Sigmoid colon (tissue), 7 donors: ENCODE results near the gene GJD2. TPM values are rescaled to one million over a fixed set of nuclear protein-coding genes. Genes with fewer than 3 reads are reported as not detected.

Source experiments
- DNase-seq: peaks from one replicate; pipeline ENCODE4 v3.0.0-alpha.2; 2019
- H3K27ac ChIP-seq, 4 donors: fragments of 200-600 bp; sonication (generic); one replicate each; pipeline ENCODE4 v1.5.1; 2016 to 2019; ENCODE audit warnings: mild to moderate bottlenecking in 1 of 4
- H3K27me3 ChIP-seq, 3 donors: fragments of 200-600 bp; sonication (generic); one replicate each; pipeline ENCODE4 v1.5.1; 2019; ENCODE audit warnings: mild to moderate bottlenecking in 1 of 3
- H3K36me3 ChIP-seq, 4 donors: fragments of 200-600 bp; sonication (generic); one replicate each; pipeline ENCODE4 v1.5.1; 2016 to 2019
- H3K4me1 ChIP-seq, 4 donors: fragments of 200-600 bp; sonication (generic); one replicate each; pipeline ENCODE4 v1.5.1; 2017 to 2019
- H3K4me3 ChIP-seq, 4 donors: fragments of 200-600 bp; sonication (generic); one replicate each; pipeline ENCODE4 v1.5.1; 2017 to 2019; ENCODE audit warnings: mild to moderate bottlenecking in 2 of 4, moderate library complexity in 1 of 4
- H3K9me3 ChIP-seq, 4 donors: fragments of 200-600 bp in 3 of 4; sonication (generic) in 3 of 4; one replicate each; pipeline versions ENCODE4 v1.5.1 to v1.6.1; 2013 to 2019
- EP300 ChIP-seq, 4 donors: sonication (generic); formaldehyde crosslinking; IDR thresholded peaks; one replicate each; pipeline ENCODE4 v1.6.1; 2017; ENCODE audit warnings: antibody characterized with exemption in 4 of 4
- POLR2A ChIP-seq, 2 donors: fragments of 450-650 bp; IDR thresholded peaks; one replicate each; pipeline ENCODE4 v1.6.1; 2016; ENCODE audit warnings: antibody characterized with exemption in 2 of 2, mild to moderate bottlenecking in 2 of 2, moderate library complexity in 2 of 2
- POLR2AphosphoS5 ChIP-seq, 4 donors: sonication (generic); formaldehyde crosslinking; IDR thresholded peaks; one replicate each; pipeline ENCODE4 v1.6.1; 2017; ENCODE audit warnings: antibody characterized with exemption in 4 of 4
- WGBS, 2 donors: extraction: QIAGEN DNeasy Blood & Tissue Kit; methylation state at CpG; one replicate each; pipeline ENCODE4 v1.1.7; 2013; 5-methylcytosine and 5-hydroxymethylcytosine counted together
- intact Hi-C: fragments of 100-400 bp; cut with DNase I; formaldehyde crosslinking; loops from one replicate; pipeline ENCODE4 v1.15.1; 2023
- polyA plus RNA-seq, 3 donors: library from polyadenylated mRNA; stranded (reverse); fragments of 200-250 nt; gene quantifications; one replicate each; pipeline ENCODE4 v1.2.3, GENCODE V29; 2013
- total RNA-seq, 4 donors: library from RNA; depleted of rRNA; stranded (reverse); fragments of >200 nt; gene quantifications; one replicate each; pipeline ENCODE4 v1.1.0, GENCODE V29; 2016
- TF ChIP-seq, protein P1 (sequence below), 4 experiments: fragments of 450-650 bp in 3 of 4; fragments of 200-600 bp in 1 of 4; IDR thresholded peaks; one replicate each; pipeline ENCODE4 v1.5.1; 2016 to 2019; ENCODE audit warnings: antibody characterized with exemption in 4 of 4, mild to moderate bottlenecking in 3 of 4, moderate library complexity in 2 of 4
- donor health status: healthy with polysubstance abuse.
- donor health status: Bipolar disorder and iron deficiency.
- donor health status: healthy.

The GJD2 gene
- total and polyA plus RNA-seq, 7 donors: 0.28 TPM; not detected in 6

DNA sequence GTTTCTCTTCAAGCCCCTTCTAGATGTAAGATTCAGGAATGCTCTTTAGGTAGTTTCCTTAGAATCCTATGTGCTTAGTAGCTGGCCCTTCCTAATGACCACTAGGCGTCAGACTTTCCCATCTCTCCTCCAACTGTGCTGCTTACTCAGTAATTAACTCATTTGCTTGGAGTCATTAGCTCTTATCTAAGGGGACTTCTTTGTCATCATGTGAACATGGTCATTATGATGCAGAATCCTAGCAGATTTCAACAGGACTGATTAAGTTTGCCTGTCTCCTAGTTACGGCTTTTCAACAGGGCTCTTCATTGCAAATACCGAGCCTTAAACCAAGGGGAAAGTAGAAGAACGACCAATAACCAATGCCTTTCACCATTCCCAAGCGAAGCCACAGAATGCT lies 46.4 kb downstream of the GJD2 start:
- Histone ChIP-seq H3K27ac (no peak overlapping the region), H3K9me3 (no peaks in the 10 kb centered on the region), H3K27me3 (no peaks in the 10 kb centered on the region), H3K36me3 (no peaks in the 10 kb centered on the region), H3K4me3 (no peak overlapping the region), H3K4me1 (no peaks in the 10 kb centered on the region)
- no peak for DNase-seq
- TF ChIP-seq POLR2A (IDR thresholded peaks at IDR 0.05): no peak
- no peak for TF ChIP-seq EP300 (IDR thresholded peaks at IDR 0.05)
- TF ChIP-seq, protein P1, sequence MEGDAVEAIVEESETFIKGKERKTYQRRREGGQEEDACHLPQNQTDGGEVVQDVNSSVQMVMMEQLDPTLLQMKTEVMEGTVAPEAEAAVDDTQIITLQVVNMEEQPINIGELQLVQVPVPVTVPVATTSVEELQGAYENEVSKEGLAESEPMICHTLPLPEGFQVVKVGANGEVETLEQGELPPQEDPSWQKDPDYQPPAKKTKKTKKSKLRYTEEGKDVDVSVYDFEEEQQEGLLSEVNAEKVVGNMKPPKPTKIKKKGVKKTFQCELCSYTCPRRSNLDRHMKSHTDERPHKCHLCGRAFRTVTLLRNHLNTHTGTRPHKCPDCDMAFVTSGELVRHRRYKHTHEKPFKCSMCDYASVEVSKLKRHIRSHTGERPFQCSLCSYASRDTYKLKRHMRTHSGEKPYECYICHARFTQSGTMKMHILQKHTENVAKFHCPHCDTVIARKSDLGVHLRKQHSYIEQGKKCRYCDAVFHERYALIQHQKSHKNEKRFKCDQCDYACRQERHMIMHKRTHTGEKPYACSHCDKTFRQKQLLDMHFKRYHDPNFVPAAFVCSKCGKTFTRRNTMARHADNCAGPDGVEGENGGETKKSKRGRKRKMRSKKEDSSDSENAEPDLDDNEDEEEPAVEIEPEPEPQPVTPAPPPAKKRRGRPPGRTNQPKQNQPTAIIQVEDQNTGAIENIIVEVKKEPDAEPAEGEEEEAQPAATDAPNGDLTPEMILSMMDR (IDR thresholded peaks at IDR 0.05): peak in 3 of 4 experiments; percentile 15 to 51 (median 47)
- 44 to 65% methylated on average over 5 of the region's 5 CpGs for WGBS, 2 donors
- intact Hi-C loops: loop anchor here (5.0 kb wide), 1 partner anchor 214 kb away; no protein-coding TSS in a partner anchor

DNA sequence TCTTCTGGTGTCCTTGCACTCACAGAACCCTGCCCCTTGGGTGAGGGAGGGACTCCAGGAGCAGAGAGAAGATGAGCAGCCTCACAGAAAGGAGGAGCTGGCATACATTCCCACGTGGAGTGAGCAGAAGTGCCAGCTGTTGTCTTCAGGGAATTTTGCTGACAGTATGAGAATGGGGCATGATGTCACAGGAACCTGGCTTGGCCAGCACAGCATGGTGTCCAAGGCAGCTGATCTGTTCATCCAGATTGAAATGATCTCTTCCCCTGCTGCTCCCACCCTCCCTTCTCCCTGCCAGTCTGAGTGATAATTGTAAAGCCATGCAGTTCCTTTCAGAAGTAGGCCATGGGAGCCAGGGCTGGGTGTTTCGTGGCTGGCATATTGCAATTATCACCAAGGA lies 53.3 kb downstream of the GJD2 start:
- TF ChIP-seq, protein P1 (IDR thresholded peaks at IDR 0.05): no peak
- TF ChIP-seq POLR2AphosphoS5 (IDR thresholded peaks at IDR 0.05) (no peak), EP300 (IDR thresholded peaks at IDR 0.05) (no peak), POLR2A (IDR thresholded peaks at IDR 0.05) (no peak)
- 44 to 52% methylated on average over 2 of the region's 2 CpGs for WGBS, 2 donors
- peaks cover 0 to 5% (median 0%) of the 10 kb centered on the region in 4 donors for H3K4me1 ChIP-seq
- no peaks in the 10 kb centered on the region for H3K36me3 ChIP-seq
- no peaks in the 10 kb centered on the region for H3K27me3 ChIP-seq
- no peak overlapping the region for H3K27ac ChIP-seq
- H3K9me3 ChIP-seq: no peaks in the 10 kb centered on the region
- no peak overlapping the region for H3K4me3 ChIP-seq
- intact Hi-C loops: no loop called here
- no peak for DNase-seq

Other genes starting within 250 kb of the GJD2 start
- 100 to 1,000 TPM in 1 of 4 donors, 10 to 100 TPM in 3; 57.6 to 102 (median 82.2) TPM for gene GOLGA8B, start 171.3 kb downstream of the GJD2 start, total RNA-seq
- gene GOLGA8B, start 171.3 kb downstream of the GJD2 start, polyA plus RNA-seq: 10 to 100 TPM in 1 of 3 donors, 1 to 10 TPM in 2; 1.2 to 15.5 (median 1.6) TPM
- 1 to 10 TPM in 2 of 4 donors, under 1 TPM in 2; 0.36 to 3.6 (median 0.93) TPM for gene ACTC1, start 40.6 kb upstream of the GJD2 start, total RNA-seq
- gene ACTC1, start 40.6 kb upstream of the GJD2 start, polyA plus RNA-seq: 10 to 100 TPM in 1 of 3 donors, 1 to 10 TPM in 2; 1.2 to 11.1 (median 3.0) TPM
- gene AQR, start 214.7 kb upstream of the GJD2 start, total RNA-seq: 10 to 100 TPM; 17.4 to 24.2 (median 21.6) TPM
- gene AQR, start 214.7 kb upstream of the GJD2 start, polyA plus RNA-seq: 1 to 10 TPM; 3.7 to 9.6 (median 4.8) TPM
- 10 to 100 TPM; 15.9 to 21.4 (median 19.1) TPM for gene ZNF770, start 233.3 kb upstream of the GJD2 start, total RNA-seq
- gene ZNF770, start 233.3 kb upstream of the GJD2 start, polyA plus RNA-seq: 10 to 100 TPM in 1 of 3 donors, 1 to 10 TPM in 2; 4.8 to 10.7 (median 6.2) TPM